Cerebellar nuclear complex (tissue), 1 donor: ENCODE data around the gene ZC3H7B.
A peak's percentile ranks its signal among the peaks of the same experiment; 100 is the strongest.
"Not testable (repeated sequence)": the region's sequence is repeated elsewhere in the genome, so short reads cannot be mapped to it uniquely, and the experiment has no call there.

Experiments
- DNase-seq, 2 experiments: peaks; one replicate each; lab custom pipeline; 2025; lab: John Stamatoyannopoulos, UW

The ZC3H7B gene, protein sequence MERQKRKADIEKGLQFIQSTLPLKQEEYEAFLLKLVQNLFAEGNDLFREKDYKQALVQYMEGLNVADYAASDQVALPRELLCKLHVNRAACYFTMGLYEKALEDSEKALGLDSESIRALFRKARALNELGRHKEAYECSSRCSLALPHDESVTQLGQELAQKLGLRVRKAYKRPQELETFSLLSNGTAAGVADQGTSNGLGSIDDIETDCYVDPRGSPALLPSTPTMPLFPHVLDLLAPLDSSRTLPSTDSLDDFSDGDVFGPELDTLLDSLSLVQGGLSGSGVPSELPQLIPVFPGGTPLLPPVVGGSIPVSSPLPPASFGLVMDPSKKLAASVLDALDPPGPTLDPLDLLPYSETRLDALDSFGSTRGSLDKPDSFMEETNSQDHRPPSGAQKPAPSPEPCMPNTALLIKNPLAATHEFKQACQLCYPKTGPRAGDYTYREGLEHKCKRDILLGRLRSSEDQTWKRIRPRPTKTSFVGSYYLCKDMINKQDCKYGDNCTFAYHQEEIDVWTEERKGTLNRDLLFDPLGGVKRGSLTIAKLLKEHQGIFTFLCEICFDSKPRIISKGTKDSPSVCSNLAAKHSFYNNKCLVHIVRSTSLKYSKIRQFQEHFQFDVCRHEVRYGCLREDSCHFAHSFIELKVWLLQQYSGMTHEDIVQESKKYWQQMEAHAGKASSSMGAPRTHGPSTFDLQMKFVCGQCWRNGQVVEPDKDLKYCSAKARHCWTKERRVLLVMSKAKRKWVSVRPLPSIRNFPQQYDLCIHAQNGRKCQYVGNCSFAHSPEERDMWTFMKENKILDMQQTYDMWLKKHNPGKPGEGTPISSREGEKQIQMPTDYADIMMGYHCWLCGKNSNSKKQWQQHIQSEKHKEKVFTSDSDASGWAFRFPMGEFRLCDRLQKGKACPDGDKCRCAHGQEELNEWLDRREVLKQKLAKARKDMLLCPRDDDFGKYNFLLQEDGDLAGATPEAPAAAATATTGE

GRCh38 chr22:41301085-41302020, at the start of gene ZC3H7B:
Gene ZC3H7B, plus strand, starts transcription at chr22:41301525. Its CDS starts 19,136 bp downstream, at chr22:41320661.
- DNase-seq = peak in 1 of 2 experiments; percentile 32

DNA sequence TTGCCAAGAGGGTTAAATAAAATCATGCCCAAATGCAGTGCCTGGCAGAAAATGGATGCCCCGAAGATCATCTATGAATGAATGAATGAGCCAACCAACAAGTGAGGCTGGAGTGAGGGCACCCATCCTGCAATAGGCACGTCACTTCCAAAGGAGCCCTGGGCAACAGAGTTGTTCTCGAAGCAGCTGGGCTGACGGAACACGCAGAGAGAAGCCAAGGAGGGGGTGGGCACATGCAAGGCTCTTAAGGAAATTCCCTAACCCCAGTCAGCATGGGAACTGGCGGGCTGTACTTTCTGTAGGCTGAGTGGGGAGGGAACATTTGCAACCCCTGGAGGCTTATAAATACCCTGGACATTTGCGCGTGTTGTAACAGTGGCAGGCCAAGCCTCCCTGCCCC, 49.0 kb upstream of the ZC3H7B start:
- DNase-seq = no peak

DNA sequence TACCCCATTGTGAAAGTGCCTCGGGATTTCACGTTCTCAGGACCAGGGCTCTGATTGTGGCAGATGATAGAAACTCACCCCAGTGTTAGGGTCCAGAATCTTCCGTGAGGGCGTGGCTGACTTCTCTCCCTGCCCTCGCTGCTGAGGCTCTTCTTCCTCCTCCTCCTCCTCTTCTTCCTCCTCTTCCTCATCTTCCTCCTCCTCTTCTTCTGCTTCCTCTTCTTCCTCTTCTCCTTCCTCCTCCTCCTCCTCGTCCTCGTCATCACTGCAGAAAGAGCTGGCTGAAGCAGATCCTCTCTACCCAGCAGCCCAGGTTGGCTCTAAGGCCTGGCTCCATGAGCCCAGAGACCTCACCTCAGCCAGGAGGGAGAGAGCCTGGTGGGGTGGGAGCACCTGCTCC, 47.1 kb upstream of the ZC3H7B start:
- no peak for DNase-seq

DNA sequence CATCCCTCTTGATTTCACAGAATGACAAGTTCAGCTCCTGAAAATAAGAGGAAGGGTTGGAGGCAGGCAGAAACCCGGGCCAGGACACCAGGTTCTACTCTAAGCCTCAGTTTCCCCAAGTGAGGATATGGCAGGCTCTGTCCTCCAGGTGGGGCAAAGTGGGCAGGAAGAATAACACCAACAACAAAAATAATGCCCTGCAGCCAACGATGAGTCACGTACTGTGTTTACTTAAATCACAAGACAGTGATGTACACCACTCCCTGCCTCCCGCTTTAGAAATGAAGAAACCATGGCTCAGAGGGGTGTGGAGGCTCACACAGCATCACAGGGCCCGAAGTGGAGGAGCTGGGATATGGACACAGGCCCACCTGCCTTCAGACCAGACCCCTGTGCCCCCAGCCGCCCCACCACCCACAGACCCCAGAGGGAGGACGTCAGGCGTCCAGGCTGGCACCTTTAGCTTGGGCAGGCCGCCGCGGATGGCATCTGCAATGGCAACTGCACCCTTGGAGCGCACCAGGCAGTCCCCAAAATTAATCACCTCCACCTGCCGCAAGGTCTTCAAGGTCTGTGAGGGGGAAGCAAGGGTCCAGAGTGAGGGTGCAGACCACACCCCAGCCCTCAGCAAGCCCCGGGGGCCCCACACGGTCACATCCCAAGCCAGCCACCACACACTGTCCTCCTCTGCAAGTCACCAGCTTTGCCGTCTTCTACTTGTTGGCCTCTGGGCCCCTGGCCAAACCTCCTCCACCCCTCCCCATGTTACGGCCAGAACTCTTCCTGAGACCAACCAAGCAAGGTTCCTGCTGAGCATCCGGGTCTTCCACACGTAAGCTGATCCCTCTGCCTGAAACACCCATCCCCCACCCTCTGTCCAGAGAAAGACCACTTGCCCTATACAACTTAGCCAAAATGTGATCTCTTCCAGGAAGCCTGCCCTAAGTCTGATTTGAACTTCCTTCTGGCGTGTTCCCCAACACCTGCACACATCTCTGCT, 44.8 kb upstream of the ZC3H7B start:
- no peak for DNase-seq

GRCh38 chr22:41257696-41258095, 43.6 kb upstream of the ZC3H7B start:
- no peak for DNase-seq

DNA sequence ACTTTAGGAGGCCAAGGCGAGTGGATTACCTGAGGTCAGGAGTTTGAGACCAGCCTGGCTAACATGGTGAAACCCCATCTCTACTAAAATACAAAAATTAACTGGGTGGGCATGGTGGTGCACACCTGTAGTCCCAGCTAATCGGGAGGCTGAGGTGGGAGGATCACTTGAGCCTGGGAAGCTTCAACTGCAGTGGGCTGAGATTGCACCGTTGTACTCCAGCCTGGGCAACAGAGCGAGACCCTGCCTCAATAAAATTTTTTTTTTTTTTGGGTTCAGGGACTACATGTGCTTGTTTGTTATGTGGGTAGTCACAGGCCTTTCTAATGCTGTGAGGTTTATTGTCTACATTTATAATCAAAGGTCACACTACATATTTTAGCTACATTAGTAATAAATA, 41.6 kb upstream of the ZC3H7B start:
- not testable (repeated sequence) for DNase-seq

- DNase-seq = no peak
Measured at GRCh38 chr22:41260871-41261270, 40.5 kb upstream of the ZC3H7B start.

- DNase-seq = no peak
Measured at GRCh38 chr22:41261541-41262249, 39.6 kb upstream of the ZC3H7B start.

DNA sequence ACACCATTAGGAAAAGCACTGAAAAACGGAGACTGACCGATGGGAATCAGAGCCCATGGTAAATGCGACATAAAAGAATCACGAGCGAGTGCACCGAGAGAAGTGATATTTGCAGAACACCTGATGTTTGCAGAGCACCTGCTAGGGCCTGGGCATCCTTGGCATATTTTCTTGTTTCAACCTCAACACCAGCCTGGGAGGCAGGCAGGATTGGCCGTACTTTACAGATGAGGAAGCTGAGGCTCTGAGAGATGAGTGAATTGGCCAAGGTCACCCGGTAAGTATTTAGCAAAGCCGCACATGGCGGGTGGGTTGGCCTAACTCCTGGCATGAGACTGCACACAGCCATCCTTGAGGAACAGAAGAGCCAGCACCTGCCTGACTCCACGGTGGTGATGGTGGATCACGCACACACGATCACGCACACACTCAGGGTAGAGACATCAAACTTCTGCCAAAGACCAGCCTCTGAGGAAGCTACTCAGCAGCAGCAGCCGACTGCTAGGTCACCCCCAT, 39.0 kb upstream of the ZC3H7B start:
- DNase-seq = no peak

- DNase-seq = no peak
Measured at GRCh38 chr22:41263704-41264103, 37.6 kb upstream of the ZC3H7B start.

GRCh38 chr22:41264408-41264941, 36.9 kb upstream of the ZC3H7B start:
- DNase-seq = no peak

DNA sequence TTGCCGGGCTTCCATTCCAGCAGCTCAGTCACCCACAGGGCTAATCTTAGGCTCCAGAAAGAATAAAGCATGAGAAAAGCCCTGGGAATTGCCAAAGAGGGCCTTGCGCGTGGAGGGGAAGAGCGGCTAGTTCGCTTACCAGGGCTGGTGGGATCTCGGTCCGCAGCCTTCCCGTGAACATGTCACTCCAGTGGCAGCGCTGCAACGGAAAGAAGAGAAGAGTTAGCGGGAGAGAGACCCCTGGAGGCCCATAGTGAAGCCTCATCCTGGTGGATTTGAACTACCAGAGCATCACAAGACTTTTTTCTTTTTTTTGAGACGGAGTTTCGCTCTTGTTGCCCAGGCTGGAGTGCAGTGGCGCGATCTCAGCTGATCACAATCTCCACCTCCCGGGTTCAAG, 33.4 kb upstream of the ZC3H7B start:
- no peak for DNase-seq

DNA sequence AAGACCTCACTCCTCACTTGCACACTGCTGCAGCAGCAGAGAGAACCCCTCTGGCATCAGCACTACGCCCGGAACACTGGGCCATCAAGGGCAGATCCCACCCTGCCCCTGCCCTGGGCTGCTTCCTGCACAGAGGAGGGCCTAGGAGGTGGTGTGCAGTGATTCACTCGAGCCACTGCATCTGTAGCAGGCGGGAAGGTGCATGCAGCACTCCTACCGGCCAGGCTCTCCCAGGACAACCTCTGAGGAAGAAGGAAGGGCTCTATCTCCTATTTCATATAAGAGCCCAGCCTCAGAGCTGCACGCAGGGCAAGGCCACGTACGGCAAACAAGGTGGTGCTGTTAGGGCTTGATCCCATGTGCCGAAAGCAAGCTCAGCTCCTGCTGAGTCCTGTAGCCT, 29.5 kb upstream of the ZC3H7B start:
- no peak for DNase-seq

- DNase-seq = no peak
Measured at GRCh38 chr22:41273128-41273527, 28.2 kb upstream of the ZC3H7B start.

- DNase-seq = no peak
Measured at GRCh38 chr22:41274856-41275255, 26.5 kb upstream of the ZC3H7B start.

DNA sequence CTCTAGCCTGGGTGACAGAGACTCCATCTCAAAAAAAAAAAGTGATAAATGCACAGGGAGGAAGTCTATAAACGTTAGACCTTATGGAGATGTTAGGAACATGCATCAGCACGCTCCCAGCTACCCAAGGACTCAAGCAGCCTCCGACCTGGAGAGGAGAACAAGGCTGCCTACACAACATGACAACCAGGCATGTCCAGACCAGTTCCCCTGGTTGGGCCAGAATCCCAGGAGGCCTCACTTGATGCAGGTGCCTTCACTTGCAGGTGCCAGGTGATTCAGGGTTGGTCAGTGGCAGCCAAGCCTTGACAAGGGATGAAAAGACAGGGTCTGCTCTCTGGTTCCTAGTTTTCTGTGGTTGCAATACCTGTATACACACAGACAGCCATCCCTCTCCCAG, 21.3 kb upstream of the ZC3H7B start:
- DNase-seq = no peak

DNA sequence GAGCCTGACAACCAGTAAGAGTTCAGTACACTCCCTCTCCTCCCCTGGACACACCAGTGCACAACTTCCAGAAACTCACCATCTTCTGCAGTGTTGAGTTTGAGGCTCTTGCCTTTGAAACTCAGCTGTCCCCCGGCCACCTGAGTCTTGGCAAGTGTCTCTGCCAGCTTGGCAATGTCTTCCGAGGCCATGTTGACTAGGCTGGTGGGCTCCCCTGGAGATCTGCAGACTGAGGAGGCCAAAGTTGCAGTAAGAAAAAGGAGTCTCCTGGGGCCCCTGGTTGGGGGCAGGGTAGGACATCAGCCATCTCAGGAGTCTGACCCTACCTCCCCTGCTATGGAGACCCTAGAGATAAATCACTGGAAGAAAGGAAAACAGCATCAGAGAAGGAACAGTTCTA, 20.5 kb upstream of the ZC3H7B start:
- no peak for DNase-seq

- DNase-seq = no peak
Measured at GRCh38 chr22:41284465-41284864, 16.9 kb upstream of the ZC3H7B start.

- DNase-seq = no peak
Measured at GRCh38 chr22:41285441-41285819, 15.9 kb upstream of the ZC3H7B start.
